ENCODE results near the gene ARHGAP31.
"Not testable (repeated sequence)": the region's sequence is repeated elsewhere in the genome, so short reads cannot be mapped to it uniquely, and the experiment has no call there.

ARHGAP31 gene

DNA sequence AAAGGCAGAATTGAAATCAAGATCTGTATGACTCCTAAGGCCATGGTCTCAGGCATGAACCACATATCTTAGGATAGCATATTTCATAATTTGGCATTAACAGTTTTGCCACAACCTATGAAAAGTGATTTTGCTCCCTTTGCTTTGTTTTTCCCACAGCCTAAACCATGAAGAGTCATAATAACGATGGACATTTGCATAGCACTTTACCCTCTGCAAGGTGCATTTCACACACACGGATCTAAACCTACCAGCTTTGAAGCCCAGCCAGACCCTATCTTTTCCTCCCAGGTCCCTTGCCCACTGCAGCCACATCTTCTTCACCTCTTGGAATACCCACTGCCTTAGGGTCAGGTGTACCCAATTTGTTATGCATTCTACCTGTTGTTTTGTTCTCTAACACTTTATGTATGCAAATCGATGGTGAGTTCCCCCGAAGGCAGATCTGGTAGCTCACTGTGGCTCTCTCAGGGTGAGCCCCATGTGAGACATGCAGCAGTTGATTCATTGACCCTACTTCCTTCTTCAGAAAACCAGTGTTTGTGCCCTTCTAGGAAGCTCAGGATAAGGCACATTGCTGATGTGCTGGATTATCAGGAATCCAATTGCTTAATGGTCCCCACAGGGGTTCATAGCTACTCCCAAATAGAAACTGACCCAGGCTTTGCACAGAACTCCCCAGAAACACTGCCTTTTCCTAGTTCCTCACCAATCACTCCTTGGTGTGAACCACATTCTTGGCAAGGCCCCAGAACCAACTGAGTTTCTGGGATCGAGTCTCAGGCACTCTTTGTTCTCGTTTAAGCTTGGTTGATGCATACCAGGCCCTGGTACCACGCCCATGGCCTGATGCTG is 8.7 kb downstream of the ARHGAP31 start:
- peaks cover 0 to 6% (median 2%) of the 10 kb centered on the region in 4 donors for H3K4me1 ChIP-seq
- TF ChIP-seq CTCF (IDR thresholded peaks at IDR 0.05): no peak
- H3K27me3 ChIP-seq: no peaks in the 10 kb centered on the region
- no peak for DNase-seq
- H3K36me3 ChIP-seq: no peaks in the 10 kb centered on the region
- H3K27ac ChIP-seq: no peak overlapping the region
- H3K9me3 ChIP-seq: no peaks in the 10 kb centered on the region
- intact Hi-C loops (cut with DNase I; ENCODE audit: low total_unique reads): no loop called here
- no peak overlapping the region for H3K4me3 ChIP-seq

DNA sequence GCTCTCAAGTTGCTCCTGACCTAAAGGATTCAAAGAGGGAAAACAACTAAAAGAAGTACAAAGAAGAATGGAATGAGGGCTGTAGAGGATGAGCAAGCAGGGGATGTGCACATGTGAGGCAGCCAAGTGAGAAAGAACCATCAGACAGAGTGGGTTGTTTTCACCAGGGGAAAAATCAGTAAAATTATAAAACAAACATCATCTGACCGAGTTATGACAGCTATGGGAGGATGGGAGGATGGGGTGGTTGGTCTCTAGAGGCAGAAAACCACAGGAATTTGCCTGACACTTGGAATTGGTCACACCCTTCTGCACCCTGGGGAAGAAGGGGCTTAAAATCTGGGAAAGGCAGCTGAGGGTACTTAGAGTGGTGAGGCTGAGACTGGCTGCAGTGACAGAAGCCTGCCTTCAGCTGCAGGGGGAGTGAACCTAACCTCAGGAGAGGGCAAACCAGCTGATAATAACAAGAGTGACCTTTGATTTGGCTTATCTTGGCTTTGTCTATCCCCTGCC is 10.1 kb downstream of the ARHGAP31 start:
- Histone ChIP-seq H3K36me3 (no peaks in the 10 kb centered on the region), H3K27ac (no peak overlapping the region), H3K4me1 (peaks cover 0 to 6% (median 2%) of the 10 kb centered on the region in 4 donors), H3K9me3 (no peaks in the 10 kb centered on the region), H3K4me3 (no peak overlapping the region), H3K27me3 (no peaks in the 10 kb centered on the region)
- no peak for DNase-seq
- TF ChIP-seq CTCF (IDR thresholded peaks at IDR 0.05): no peak
- intact Hi-C loops (cut with DNase I; ENCODE audit: low total_unique reads): no loop called here

DNA sequence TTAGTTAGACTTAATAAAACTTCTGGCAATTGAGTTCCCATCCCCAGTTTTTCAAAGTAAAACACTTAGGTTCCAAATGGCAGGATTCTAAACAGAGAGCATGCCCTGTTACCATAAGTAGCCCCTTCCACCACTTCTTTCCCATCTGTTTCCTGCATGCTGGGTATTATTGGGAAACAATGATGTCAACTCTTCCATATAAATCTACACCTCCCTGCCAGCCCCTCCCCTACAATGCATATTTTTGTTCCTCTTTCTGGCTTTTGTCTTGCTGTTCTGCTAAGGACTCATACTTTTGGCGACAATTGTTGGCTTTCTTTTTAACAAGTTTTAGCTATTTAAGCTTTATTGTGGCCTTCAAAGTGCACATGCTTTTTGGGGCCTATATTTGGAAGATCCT is 11.1 kb downstream of the ARHGAP31 start:
- Histone ChIP-seq H3K9me3 (no peaks in the 10 kb centered on the region), H3K36me3 (no peaks in the 10 kb centered on the region), H3K27ac (no peak overlapping the region), H3K4me1 (peaks cover 0 to 6% (median 2%) of the 10 kb centered on the region in 4 donors), H3K27me3 (no peaks in the 10 kb centered on the region), H3K4me3 (no peak overlapping the region)
- intact Hi-C loops (cut with DNase I; ENCODE audit: low total_unique reads): no loop called here
- TF ChIP-seq CTCF (IDR thresholded peaks at IDR 0.05): no peak
- no peak for DNase-seq

DNA sequence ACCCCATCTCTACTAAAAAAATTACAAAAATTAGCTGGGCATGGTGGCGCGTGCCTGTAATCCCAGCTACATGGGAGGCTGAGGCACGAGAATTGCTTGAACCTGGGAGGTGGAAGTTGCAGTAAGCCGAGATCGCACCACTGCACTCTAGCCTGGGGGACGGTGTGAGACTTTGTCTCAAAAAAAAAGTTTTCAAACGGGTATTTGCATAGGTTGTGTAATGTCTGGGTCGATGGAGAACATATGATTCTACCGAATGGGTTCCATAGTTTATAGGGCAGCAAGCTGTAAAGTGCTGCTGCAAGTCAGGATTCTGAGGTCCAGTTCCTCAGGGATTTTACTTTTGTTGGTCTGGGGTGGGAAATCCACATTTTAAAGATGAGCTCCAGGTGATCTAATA is 12.2 kb downstream of the ARHGAP31 start:
- H3K27ac ChIP-seq; H3K27me3 ChIP-seq; H3K4me3 ChIP-seq; intact Hi-C loops (cut with DNase I; ENCODE audit: low total_unique reads); H3K36me3 ChIP-seq; DNase-seq; H3K4me1 ChIP-seq; H3K9me3 ChIP-seq: not testable (repeated sequence)

GRCh38 chr3:119308355-119308754 is 14.2 kb downstream of the ARHGAP31 start:
- H3K27ac ChIP-seq: no peak overlapping the region
- TF ChIP-seq CTCF (IDR thresholded peaks at IDR 0.05): no peak
- no peaks in the 10 kb centered on the region for H3K9me3 ChIP-seq
- H3K36me3 ChIP-seq: no peaks in the 10 kb centered on the region
- no peak overlapping the region for H3K4me3 ChIP-seq
- H3K4me1 ChIP-seq: peaks cover 0 to 6% (median under 1%) of the 10 kb centered on the region in 4 donors
- no peaks in the 10 kb centered on the region for H3K27me3 ChIP-seq
- intact Hi-C loops (cut with DNase I; ENCODE audit: low total_unique reads): no loop called here
- no peak for DNase-seq

DNA sequence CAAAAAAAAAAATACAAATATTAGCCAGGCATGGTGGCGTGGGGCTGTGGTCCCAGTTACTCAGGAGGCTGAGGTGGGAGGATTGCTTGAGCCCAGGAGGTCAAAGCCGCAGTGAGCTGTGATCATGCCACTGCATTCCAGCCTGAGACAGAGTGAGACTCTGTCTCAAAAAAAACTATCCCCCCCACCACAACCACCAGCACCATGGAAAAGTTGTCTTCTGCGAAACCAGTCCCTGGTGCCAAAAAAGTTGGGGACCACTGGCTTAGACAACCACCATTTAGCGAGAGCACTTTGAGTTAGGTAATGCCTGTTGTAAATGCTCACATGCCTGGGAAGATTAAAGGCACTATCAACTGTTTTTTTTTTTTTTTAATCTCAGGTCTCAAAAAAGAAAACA is 15.4 kb downstream of the ARHGAP31 start:
- intact Hi-C loops (cut with DNase I; ENCODE audit: low total_unique reads): no loop called here
- Histone ChIP-seq H3K36me3 (peaks cover 0 to 5% (median 0%) of the 10 kb centered on the region in 3 donors), H3K4me1 (no peaks in the 10 kb centered on the region), H3K27ac (no peak overlapping the region), H3K4me3 (no peak overlapping the region), H3K27me3 (no peaks in the 10 kb centered on the region), H3K9me3 (no peaks in the 10 kb centered on the region)
- no peak for TF ChIP-seq CTCF (IDR thresholded peaks at IDR 0.05)
- no peak for DNase-seq

Data from tibial artery (tissue), 4 donors.